DMS79 treated with DMSO at 0.1 percent for 48 hours (cell line): Measurements from ENCODE around the gene ITPRID2.

ENCODE experiments used
- DNase-seq: peaks from one replicate; lab custom pipeline; 2025; lab: John Stamatoyannopoulos, UW

Gene ITPRID2

GRCh38 chr2:181891258-181891965 is at the start of gene ITPRID2:
ITPRID2 (plus strand) TSS chr2:181891730; CDS start chr2:181892067, 337 bp downstream.
- peak; percentile 62 for DNase-seq

GRCh38 chr2:181844551-181845290 is 46.8 kb upstream of the ITPRID2 start:
- DNase-seq = no peak

DNA sequence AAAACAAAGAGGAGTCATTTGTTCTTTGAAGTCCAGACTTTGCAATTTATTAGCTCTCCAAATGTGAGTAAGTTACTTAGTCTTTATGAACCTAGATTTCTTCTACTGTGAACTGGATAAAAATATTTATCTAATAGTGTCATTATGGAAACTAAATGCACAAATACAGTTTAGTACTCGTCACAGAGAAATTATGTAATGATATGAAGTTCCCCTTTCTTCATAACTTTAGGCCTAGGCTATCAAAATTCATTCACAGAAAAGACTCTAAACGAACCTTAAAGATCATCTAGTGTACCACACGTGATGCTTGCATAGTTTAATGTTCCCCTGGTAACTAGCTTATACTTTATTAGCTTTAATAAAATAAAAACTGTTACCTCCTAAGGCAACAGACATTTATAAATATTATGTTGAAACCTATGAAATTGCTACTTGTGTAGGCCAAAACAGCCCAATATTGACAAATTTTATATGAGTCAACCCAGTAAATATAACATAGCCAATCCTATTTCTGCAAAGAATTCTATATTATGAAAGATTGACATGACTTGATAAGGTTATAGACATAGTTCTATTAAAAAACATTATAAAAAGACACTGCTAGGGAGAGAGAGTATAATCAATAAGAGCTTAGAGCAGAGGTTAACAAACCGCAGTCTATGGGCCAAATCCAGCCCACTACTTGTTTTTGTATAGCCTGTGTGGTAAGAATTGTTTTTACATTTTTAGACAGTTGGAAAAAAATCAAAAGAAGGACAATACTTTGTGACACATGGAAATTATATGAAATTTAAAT is 44.9 kb upstream of the ITPRID2 start:
- no peak for DNase-seq

DNA sequence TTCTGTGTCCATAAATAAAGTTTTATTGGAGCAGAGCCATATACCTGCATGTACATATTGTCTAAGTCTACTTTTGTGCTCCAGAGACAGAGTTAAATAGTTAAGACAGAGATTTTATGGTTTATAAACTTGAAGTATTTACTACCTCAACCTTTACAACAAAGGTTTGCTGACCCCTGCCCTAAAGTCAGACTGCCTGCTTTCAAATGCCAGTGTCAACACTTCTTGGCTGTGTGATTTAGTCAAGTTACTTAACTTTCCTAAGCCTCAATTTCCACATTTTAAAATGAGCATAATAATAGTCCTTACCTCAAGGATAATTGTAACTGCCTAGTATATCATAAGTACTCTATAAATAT is 44.4 kb upstream of the ITPRID2 start:
- no peak for DNase-seq

DNA sequence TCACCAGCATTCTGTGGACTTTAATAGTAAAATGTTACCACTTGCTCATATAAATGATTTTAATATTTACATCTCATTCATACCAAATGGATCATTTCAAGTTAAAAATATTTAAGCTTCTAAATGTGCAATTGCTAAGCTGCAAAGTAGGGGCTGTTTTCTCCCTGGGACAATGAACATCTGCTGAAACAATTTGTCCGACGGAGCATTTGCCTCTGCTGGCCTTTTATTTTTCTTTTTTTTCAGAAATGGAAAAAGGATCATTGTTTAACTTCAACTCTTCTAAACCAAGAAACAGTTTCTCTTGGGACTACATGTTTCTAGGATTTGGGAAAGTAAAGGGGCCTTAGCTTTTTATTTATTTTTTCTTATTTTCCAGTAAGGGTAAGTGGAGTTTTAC is 43.8 kb upstream of the ITPRID2 start:
- no peak for DNase-seq

GRCh38 chr2:181848261-181848886 is 43.2 kb upstream of the ITPRID2 start:
- DNase-seq = peak; percentile 95

DNA sequence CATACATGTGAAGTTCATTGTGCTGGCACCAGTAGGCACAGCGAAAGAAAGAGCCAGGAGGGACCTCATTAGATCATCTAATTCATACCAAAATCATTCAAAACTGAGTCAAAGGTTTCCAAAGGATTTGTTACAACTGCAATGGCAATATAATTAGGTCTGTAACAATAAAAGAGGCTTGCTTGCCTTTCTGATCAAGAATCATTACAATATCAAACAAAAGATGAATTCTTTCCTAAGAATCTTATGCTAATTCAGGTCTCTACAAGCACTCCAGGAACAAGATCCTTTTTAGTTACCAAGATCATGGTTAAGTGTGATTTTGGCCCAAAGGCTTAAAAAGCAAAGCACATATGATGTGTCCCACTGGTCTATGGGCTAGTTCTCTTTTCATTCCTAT is 41.9 kb upstream of the ITPRID2 start:
- no peak for DNase-seq

GRCh38 chr2:181850936-181851560 is 40.5 kb upstream of the ITPRID2 start:
- DNase-seq = no peak

GRCh38 chr2:181851726-181852125 is 39.8 kb upstream of the ITPRID2 start:
- DNase-seq = peak; percentile 9

DNA sequence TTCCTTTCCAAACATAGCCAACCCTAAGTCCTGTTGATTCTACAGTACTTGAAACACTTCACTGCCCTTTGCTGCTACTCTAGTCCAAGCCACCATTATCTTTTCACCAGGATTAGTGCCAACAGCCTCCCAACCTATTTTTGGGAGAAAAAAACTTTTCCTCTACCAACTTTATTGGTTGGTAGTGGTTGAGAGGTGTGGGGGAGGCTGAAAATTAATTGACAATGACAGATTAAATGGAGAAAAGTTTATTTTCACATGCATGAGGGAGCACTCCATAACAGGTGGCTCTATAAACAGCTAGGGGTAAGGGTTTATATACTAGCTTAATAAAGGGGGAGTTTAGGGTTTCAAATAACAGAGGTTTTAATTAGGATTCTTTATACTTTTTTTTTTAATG is 37.8 kb upstream of the ITPRID2 start:
- DNase-seq = peak; percentile 90

- no peak for DNase-seq
Measured at GRCh38 chr2:181857483-181857882, 34.0 kb upstream of the ITPRID2 start.

DNA sequence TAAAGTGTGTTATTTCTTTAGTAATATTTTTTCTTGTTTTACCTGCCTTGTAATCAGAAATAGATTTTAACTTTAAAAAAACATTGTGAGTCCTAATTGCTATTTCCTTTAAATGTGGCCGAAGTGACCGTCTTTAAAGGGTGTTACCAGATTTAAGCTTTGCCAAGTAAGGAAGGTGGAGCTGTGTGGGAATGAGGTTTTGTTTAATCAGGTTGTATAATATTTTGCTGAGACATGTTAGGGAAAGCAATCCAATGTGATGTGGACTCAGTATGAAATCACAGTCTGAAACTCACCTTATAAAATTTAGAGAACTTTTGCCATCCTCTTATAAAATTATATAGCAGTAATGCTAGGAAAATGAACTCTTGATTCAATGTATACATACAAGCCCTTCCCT is 32.9 kb upstream of the ITPRID2 start:
- no peak for DNase-seq

- DNase-seq = peak; percentile 33
Measured at GRCh38 chr2:181859123-181859522, 32.4 kb upstream of the ITPRID2 start.

DNA sequence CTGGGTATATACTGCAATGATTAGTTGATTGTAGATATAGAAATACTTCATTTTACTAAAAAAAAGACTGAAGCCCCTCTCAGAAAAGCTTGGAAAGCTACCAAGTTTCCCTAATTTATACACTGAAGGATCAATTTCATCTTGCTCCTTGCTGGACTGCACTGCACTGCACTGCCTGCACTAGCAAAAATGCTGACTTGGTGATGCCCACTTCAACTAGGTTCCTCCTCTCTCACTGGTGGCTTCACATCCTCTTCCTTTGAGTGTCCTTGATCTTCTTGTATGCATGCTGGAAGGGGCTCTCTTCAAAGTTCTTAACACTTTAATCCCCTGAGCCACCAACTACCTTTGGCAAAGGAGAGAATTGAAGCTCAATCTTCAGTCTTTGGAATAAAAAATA is 31.7 kb upstream of the ITPRID2 start:
- DNase-seq = no peak

DNA sequence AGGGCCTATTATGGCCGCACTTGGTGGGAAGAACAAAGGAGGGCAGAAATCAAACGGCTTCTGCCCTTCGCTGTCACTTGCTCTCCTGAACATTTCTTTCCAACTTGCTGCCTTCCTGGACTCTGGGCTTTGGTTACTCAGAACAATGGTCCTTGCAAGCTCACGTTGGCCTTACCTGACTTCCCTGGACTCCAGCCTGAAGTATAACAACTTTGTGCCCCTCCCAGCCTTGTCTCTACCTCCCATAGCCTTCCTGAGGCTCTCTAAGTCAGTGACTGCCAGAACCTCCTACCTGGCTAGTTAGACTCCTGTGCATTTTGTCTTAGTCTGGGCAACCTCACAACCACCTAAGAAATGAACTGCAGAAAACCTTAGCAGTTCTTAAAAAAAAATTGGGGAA is 30.2 kb upstream of the ITPRID2 start:
- DNase-seq = no peak

DNA sequence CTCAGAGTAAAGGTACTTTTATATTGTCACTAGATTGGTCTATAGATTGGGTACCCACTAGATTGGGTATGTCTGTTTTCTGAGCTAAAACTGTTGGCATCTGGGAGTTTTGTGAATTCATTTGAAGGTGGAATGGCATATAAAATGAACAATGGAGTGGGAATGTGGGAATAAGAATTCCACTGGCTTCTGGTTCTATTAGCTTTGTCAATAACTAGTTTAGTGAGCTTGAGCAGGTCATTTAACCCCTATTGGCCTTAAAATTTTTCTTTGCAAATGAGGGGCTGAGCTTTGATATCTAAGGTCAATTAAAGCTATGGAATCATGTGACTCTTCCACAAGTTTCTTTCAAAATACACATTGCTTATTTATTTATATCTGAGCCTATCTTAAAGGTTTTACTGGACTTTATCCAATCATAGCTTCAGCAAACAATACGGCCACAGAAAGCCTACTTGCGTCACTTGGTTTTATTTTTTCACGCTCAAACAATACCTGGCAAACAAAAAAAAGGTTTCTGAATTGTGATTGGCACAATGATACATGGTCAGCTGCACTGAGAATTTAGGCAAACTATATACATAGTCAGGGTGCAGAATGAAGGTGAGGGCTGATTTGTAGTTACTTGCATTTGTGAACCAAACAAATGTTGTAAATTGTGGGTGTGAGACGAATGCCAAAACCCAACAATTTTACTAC is 28.8 kb upstream of the ITPRID2 start:
- no peak for DNase-seq

DNA sequence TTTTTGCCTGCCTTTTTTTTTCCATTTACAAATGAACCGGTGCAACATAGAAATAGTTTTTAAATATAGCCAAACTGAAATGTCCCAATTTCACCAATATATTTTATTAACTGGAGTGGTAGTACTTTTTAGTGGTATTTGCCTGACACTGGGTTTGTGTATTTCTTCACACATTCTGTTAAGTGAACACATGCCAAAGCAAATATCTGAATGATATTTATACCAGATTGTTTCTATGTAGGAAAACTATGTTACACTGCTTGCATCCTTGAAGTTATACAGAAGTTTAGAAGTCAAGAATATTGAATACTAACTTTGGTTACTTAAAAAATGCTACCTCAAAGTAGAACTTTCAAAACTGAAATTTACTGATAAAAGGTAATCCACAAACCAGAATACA is 19.4 kb upstream of the ITPRID2 start:
- no peak for DNase-seq

- DNase-seq = no peak
Measured at GRCh38 chr2:181876614-181877063, 14.9 kb upstream of the ITPRID2 start.

DNA sequence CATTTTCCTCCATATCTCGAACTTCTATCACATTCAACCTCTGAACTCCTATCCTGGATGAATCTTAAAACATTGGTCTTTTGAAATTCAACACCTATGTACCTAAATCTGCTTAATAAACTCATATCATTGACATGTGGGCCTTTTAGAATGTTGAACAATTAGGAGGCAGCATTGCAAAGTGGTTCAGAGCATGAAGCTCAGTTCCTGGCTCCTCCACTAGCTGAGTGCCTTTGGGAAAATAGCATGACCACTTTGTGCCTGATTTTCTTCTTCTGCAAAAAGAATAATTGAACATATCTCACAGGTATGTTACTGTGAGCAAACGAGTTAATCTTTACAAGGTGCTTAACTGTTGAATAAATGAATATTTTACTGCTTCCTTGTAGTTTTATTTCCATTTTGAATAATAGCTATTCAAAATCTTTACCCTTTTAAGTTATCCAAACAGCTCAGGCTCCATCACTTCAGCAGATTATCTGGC is 14.3 kb upstream of the ITPRID2 start:
- DNase-seq = no peak

DNA sequence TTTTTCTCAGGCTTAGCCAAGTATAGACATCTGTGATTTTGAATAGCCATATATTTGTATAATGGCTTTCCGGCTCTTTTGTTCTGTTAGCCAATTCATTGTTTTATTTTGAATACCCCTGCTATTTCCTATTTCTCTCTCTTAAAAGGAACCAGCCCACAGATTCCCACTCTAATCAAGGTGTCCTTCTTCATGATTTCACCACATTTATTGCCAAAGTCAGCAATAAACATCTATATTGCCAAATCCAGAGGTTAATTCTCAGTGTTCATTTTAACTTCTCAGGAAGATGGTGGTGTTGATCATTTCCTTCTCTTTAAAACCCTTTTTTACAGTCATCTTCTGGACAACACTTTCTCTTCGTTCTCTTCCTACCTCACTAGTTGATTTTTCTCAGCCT is 13.1 kb upstream of the ITPRID2 start:
- DNase-seq = no peak

DNA sequence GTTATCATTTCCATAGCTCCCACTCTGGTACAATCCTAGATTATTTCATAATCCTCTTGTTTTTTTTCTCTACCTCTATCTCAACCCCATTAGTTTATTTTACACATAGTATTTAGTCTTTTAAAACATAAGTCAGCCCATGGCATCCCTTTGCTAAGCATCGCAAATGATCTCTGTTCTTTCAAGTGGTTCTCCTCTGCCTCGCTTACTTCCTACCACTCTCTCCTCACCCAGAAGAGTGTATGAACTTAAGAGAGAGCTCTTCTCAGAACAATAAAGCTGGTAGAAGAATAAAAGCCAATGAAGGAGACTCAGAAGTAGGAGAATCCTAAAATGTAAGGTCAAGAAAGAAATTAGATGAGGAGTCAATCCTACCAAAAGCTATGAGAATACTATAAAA is 12.2 kb upstream of the ITPRID2 start:
- DNase-seq = no peak
